Gastrocnemius medialis (tissue), 4 donors: Measurements from ENCODE around the gene BTG4.

Experiments
- CTCF ChIP-seq, 5 experiments: fragments of 450-650 bp in 3 of 5; fragments of 200-600 bp in 2 of 5; sonication (generic) in 2 of 5; IDR thresholded peaks in 4 of 5; conservative IDR thresholded peaks in 1 of 5; 1 replicate in 4 of 5; 2 replicates in 1 of 5; pipeline ENCODE4 v1.5.1; 2016 to 2019; ENCODE audit warnings: antibody characterized with exemption in 5 of 5, mild to moderate bottlenecking in 3 of 5, moderate library complexity in 3 of 5
- POLR2A ChIP-seq, 2 donors: fragments of 450-650 bp; IDR thresholded peaks; one replicate each; pipeline ENCODE4 v1.6.1; 2017; ENCODE audit warnings: antibody characterized with exemption in 2 of 2, mild to moderate bottlenecking in 2 of 2, moderate library complexity in 2 of 2

DNA sequence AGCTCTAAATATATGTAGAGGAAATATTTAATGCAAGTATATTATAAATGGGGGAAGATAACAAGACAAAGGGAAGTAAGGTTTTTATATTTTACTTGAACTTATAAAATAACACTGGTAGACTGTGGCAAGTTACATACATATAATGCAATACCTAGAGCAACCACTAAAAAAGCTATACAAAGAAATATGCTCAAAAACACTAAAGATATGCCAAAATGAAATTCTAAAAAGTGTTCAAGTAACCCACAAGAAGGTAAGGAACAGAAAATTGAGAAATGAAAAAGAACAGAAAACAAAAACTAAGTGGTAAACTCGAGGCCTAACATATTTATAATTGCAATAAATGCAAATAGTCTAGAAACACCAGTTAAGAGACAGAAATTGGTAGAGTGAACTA, 32.5 kb downstream of the BTG4 start:
- TF ChIP-seq CTCF (IDR thresholded peaks at IDR 0.05 in 4 of 5, conservative IDR thresholded peaks at IDR 0.05 in 1 of 5) (peak in 1 of 5 experiments; percentile 22), POLR2A (IDR thresholded peaks at IDR 0.05) (no peak)
